Cardiac muscle cell (in vitro differentiated cells and primary cell): ENCODE data around the gene NCOA4. TPM values are rescaled to one million over a fixed set of nuclear protein-coding genes. Genes with fewer than 3 reads are reported as not detected.
"Not testable (repeated sequence)": the region's sequence is repeated elsewhere in the genome, so short reads cannot be mapped to it uniquely, and the experiment has no call there.

Experiments used
- DNase-seq, 2 donors: peaks; one replicate each; pipeline versions ENCODE4 v3.0.0 to v3.0.0-alpha.2; 2010 to 2017; ENCODE audit warnings: low read depth in 1 of 2, low spot score in 1 of 2
- H3K27ac ChIP-seq: fragments of 200-600 bp; sonication (generic); 2 replicates; pipeline ENCODE4 v1.5.1; 2016
- H3K27me3 ChIP-seq: fragments of 200-600 bp; sonication (generic); 2 replicates; pipeline ENCODE4 v1.6.0; 2016; ENCODE audit warnings: control low read depth
- H3K36me3 ChIP-seq: fragments of 200-600 bp; sonication (generic); 2 replicates; pipeline ENCODE4 v1.5.1; 2016; ENCODE audit warnings: control low read depth
- H3K4me1 ChIP-seq: fragments of 200-600 bp; sonication (generic); 2 replicates; pipeline ENCODE4 v1.8.1; 2017; ENCODE audit warnings: low read depth, mild to moderate bottlenecking, mixed run types
- H3K4me3 ChIP-seq: fragments of 200-600 bp; sonication (generic); 2 replicates; pipeline ENCODE4 v1.5.1; 2016; ENCODE audit warnings: mild to moderate bottlenecking
- H3K9me3 ChIP-seq: fragments of 200-600 bp; sonication (generic); 2 replicates; pipeline ENCODE4 v1.5.1; 2017; ENCODE audit warnings: low read depth, mild to moderate bottlenecking, control low read depth
- CTCF ChIP-seq: IDR thresholded peaks from 2 replicates; pipeline ENCODE4 v1.5.1; 2012; ENCODE audit warnings: low read depth, mild to moderate bottlenecking, low read length
- polyA plus RNA-seq: library from polyadenylated mRNA; unstranded; fragments of >200 nt; fragmentation: Nextera tagmentation; extraction: Ambion mirVana; gene quantifications from 2 replicates; pipeline ENCODE4 v1.2.1, GENCODE V29; 2016
- total RNA-seq: library from RNA; depleted of rRNA; stranded (reverse); fragments of >200 nt; gene quantifications from 2 replicates; pipeline ENCODE4 v1.2.3, GENCODE V29; 2016

NCOA4 gene
- total and polyA plus RNA-seq, 2 experiments from 2014 or later = 149 to 292 TPM

GRCh38 chr10:46006219-46006618 is 24.2 kb downstream of the NCOA4 start:
- Histone ChIP-seq H3K36me3 (peaks cover 86% of the 10 kb centered on the region), H3K27ac (peak overlapping the region; percentile 71), H3K4me1 (no peaks in the 10 kb centered on the region), H3K4me3 (no peak overlapping the region), H3K9me3 (no peaks in the 10 kb centered on the region), H3K27me3 (no peaks in the 10 kb centered on the region)
- peak in 1 of 2 donors; percentile 67 for DNase-seq
- TF ChIP-seq CTCF = no peak

- H3K36me3 ChIP-seq = peaks cover 78% of the 10 kb centered on the region
- H3K4me3 ChIP-seq = no peak overlapping the region
- no peak for DNase-seq
- H3K27ac ChIP-seq = peak overlapping the region; percentile 47
- TF ChIP-seq CTCF = no peak
- no peaks in the 10 kb centered on the region for H3K9me3 ChIP-seq
- no peaks in the 10 kb centered on the region for H3K27me3 ChIP-seq
- no peaks in the 10 kb centered on the region for H3K4me1 ChIP-seq
Measured at GRCh38 chr10:46005383-46005782, 25.0 kb downstream of the NCOA4 start.

GRCh38 chr10:46004963-46005362 is 25.5 kb downstream of the NCOA4 start:
- no peak for TF ChIP-seq CTCF
- H3K4me1 ChIP-seq = no peaks in the 10 kb centered on the region
- H3K27ac ChIP-seq = peak overlapping the region; percentile 47
- no peak overlapping the region for H3K4me3 ChIP-seq
- peaks cover 75% of the 10 kb centered on the region for H3K36me3 ChIP-seq
- DNase-seq = no peak
- no peaks in the 10 kb centered on the region for H3K9me3 ChIP-seq
- no peaks in the 10 kb centered on the region for H3K27me3 ChIP-seq

- no peak for DNase-seq
- no peaks in the 10 kb centered on the region for H3K4me1 ChIP-seq
- no peak overlapping the region for H3K4me3 ChIP-seq
- no peaks in the 10 kb centered on the region for H3K9me3 ChIP-seq
- no peak for TF ChIP-seq CTCF
- peak overlapping the region; percentile 67 for H3K27ac ChIP-seq
- peaks cover 58% of the 10 kb centered on the region for H3K36me3 ChIP-seq
- no peaks in the 10 kb centered on the region for H3K27me3 ChIP-seq
Measured at GRCh38 chr10:46002916-46003693, 27.3 kb downstream of the NCOA4 start.

GRCh38 chr10:46002189-46002687 is 28.2 kb downstream of the NCOA4 start:
- H3K4me3 ChIP-seq, H3K27ac ChIP-seq, DNase-seq, H3K4me1 ChIP-seq, H3K27me3 ChIP-seq, H3K9me3 ChIP-seq: not testable (repeated sequence)
- peaks cover 52% of the 10 kb centered on the region for H3K36me3 ChIP-seq

- TF ChIP-seq CTCF = no peak
- Histone ChIP-seq H3K27ac (peak overlapping the region; percentile 63), H3K36me3 (peaks cover 46% of the 10 kb centered on the region), H3K9me3 (no peaks in the 10 kb centered on the region), H3K4me1 (no peaks in the 10 kb centered on the region), H3K4me3 (no peak overlapping the region), H3K27me3 (no peaks in the 10 kb centered on the region)
- no peak for DNase-seq
Measured at GRCh38 chr10:46001187-46001756, 29.2 kb downstream of the NCOA4 start.
